NCI-H2227 (cell line): ENCODE data around the gene TAGLN3.
A peak's percentile ranks its signal among the peaks of the same experiment; 100 is the strongest.

Source experiments
- DNase-seq: peaks from one replicate; lab custom pipeline; 2025; ENCODE audit not compliant: unreplicated experiment; lab: John Stamatoyannopoulos, UW

TAGLN3 gene

GRCh38 chr3:111976254-111976653 lies 22.5 kb upstream of the TAGLN3 start:
- DNase-seq, result no peak

- DNase-seq, result peak; percentile 98
Observed at GRCh38 chr3:111978583-111979433, 19.9 kb upstream of the TAGLN3 start, which contains the start of gene ABHD10. TSS of gene ABHD10 (plus strand) at chr3:111979026. CDS start at chr3:111979062, 36 bp downstream.

GRCh38 chr3:111979434-111980038 lies 19.2 kb upstream of the TAGLN3 start:
- DNase-seq, result no peak

GRCh38 chr3:111980716-111981456 lies 17.8 kb upstream of the TAGLN3 start:
- DNase-seq, result no peak

GRCh38 chr3:111981457-111981763 lies 17.3 kb upstream of the TAGLN3 start:
- DNase-seq, result no peak

- DNase-seq, result no peak
Observed at GRCh38 chr3:111984636-111985298, 14.0 kb upstream of the TAGLN3 start.

- no peak for DNase-seq
Observed at GRCh38 chr3:111986800-111987199, 11.9 kb upstream of the TAGLN3 start.

- DNase-seq, result peak; percentile 51
Observed at GRCh38 chr3:111989061-111989678, 9.6 kb upstream of the TAGLN3 start.

GRCh38 chr3:111993038-111993437 lies 5.7 kb upstream of the TAGLN3 start:
- DNase-seq, result no peak

GRCh38 chr3:111999484-112000324 lies 982 bp downstream of the TAGLN3 start:
- DNase-seq, result peak; percentile 50

GRCh38 chr3:112000367-112000771 lies 1.6 kb downstream of the TAGLN3 start:
- DNase-seq, result no peak

GRCh38 chr3:112000966-112001365 lies 2.2 kb downstream of the TAGLN3 start:
- peak; percentile 47 for DNase-seq

- DNase-seq, result no peak
Observed at GRCh38 chr3:112001526-112001925, 2.8 kb downstream of the TAGLN3 start.

- no peak for DNase-seq
Observed at GRCh38 chr3:112002096-112002971, 3.6 kb downstream of the TAGLN3 start.

GRCh38 chr3:112003321-112004080 lies 4.8 kb downstream of the TAGLN3 start:
- no peak for DNase-seq

GRCh38 chr3:112004187-112004586 lies 5.5 kb downstream of the TAGLN3 start:
- DNase-seq, result no peak

GRCh38 chr3:112004669-112005068 lies 5.9 kb downstream of the TAGLN3 start:
- DNase-seq, result no peak

- no peak for DNase-seq
Observed at GRCh38 chr3:112005091-112005672, 6.5 kb downstream of the TAGLN3 start.
